Gastroesophageal sphincter (tissue), 4 donors: Measurements from ENCODE around the gene KIF26B. TPM values are rescaled to one million over a fixed set of nuclear protein-coding genes. Genes with fewer than 3 reads are reported as not detected.

Source experiments
- ATAC-seq: fragments of 150-250 bp; one replicate; pipeline ENCODE4 v1.9.1; 2016; ENCODE audit warnings: mild to moderate bottlenecking, moderate library complexity
- H3K27ac ChIP-seq, 4 donors: fragments of 200-600 bp; sonication (generic) in 3 of 4; 1 replicate in 3 of 4; 2 replicates in 1 of 4; pipeline ENCODE4 v1.5.1; 2016 to 2019
- H3K27me3 ChIP-seq: fragments of 200-600 bp; sonication (generic); one replicate; pipeline ENCODE4 v1.5.1; 2019
- H3K36me3 ChIP-seq, 2 donors: fragments of 200-600 bp; sonication (generic); one replicate each; pipeline ENCODE4 v1.5.1; 2019; ENCODE audit warnings: control low read depth in 1 of 2
- H3K4me1 ChIP-seq, 3 donors: fragments of 200-600 bp; sonication (generic); 1 replicate in 2 of 3; 2 replicates in 1 of 3; pipeline ENCODE4 v1.5.1; 2016 to 2019; ENCODE audit warnings: control low read depth in 2 of 3
- H3K4me3 ChIP-seq, 2 donors: fragments of 200-600 bp; sonication (generic); one replicate each; pipeline ENCODE4 v1.5.1; 2019; ENCODE audit warnings: mild to moderate bottlenecking in 1 of 2, moderate library complexity in 1 of 2
- H3K9me3 ChIP-seq, 3 donors: fragments of 200-600 bp; sonication (generic); one replicate each; pipeline ENCODE4 v1.5.1; 2017 to 2019; ENCODE audit warnings: control low read depth in 2 of 3
- EP300 ChIP-seq: sonication (generic); formaldehyde crosslinking; IDR thresholded peaks from one replicate; pipeline ENCODE4 v1.6.1; 2017; ENCODE audit warnings: antibody characterized with exemption, mild to moderate bottlenecking
- POLR2A ChIP-seq, 2 donors: fragments of 450-650 bp; IDR thresholded peaks; one replicate each; pipeline ENCODE4 v1.6.1; 2017; ENCODE audit warnings: antibody characterized with exemption in 2 of 2, mild to moderate bottlenecking in 2 of 2, moderate library complexity in 1 of 2
- POLR2AphosphoS5 ChIP-seq: sonication (generic); formaldehyde crosslinking; IDR thresholded peaks from one replicate; pipeline ENCODE4 v1.6.1; 2017; ENCODE audit warnings: antibody characterized with exemption
- WGBS, 2 donors: methylation state at CpG; one replicate each; pipeline ENCODE4 v1.1.5; 2018; ENCODE audit warnings: low coverage in 1 of 2; 5-methylcytosine and 5-hydroxymethylcytosine counted together
- total RNA-seq, 4 donors: library from RNA; depleted of rRNA; stranded (reverse); fragments of >200 nt; gene quantifications; one replicate each; pipeline ENCODE4 v1.1.0, GENCODE V29; 2016
- TF ChIP-seq, protein P1 (sequence below), 4 experiments: fragments of 200-600 bp in 2 of 4; fragments of 450-650 bp in 2 of 4; sonication (generic) in 1 of 4; IDR thresholded peaks; one replicate each; pipeline ENCODE4 v1.5.1; 2017 to 2019; ENCODE audit warnings: antibody characterized with exemption in 4 of 4, mild to moderate bottlenecking in 2 of 4, moderate library complexity in 2 of 4

The KIF26B gene
- total RNA-seq, 4 donors from 2014 or later: 0.62 to 1.9 (median 0.97) TPM

GRCh38 chr1:245341743-245342142 lies 187.0 kb downstream of the KIF26B start:
- WGBS, 2 donors: 90 to 93% methylated on average over 4 to 5 of the region's 5 CpGs
- no peak for TF ChIP-seq EP300
- TF ChIP-seq POLR2A (IDR thresholded peaks at IDR 0.05): no peak
- TF ChIP-seq, protein P1, sequence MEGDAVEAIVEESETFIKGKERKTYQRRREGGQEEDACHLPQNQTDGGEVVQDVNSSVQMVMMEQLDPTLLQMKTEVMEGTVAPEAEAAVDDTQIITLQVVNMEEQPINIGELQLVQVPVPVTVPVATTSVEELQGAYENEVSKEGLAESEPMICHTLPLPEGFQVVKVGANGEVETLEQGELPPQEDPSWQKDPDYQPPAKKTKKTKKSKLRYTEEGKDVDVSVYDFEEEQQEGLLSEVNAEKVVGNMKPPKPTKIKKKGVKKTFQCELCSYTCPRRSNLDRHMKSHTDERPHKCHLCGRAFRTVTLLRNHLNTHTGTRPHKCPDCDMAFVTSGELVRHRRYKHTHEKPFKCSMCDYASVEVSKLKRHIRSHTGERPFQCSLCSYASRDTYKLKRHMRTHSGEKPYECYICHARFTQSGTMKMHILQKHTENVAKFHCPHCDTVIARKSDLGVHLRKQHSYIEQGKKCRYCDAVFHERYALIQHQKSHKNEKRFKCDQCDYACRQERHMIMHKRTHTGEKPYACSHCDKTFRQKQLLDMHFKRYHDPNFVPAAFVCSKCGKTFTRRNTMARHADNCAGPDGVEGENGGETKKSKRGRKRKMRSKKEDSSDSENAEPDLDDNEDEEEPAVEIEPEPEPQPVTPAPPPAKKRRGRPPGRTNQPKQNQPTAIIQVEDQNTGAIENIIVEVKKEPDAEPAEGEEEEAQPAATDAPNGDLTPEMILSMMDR (IDR thresholded peaks at IDR 0.05): no peak
- TF ChIP-seq POLR2AphosphoS5: no peak
- Histone ChIP-seq H3K27ac (no peak overlapping the region), H3K27me3 (peaks cover 8% of the 10 kb centered on the region), H3K4me3 (no peak overlapping the region), H3K9me3 (no peaks in the 10 kb centered on the region), H3K36me3 (no peaks in the 10 kb centered on the region), H3K4me1 (no peaks in the 10 kb centered on the region)
- ATAC-seq: no peak

- 84 to 92% methylated on average over 6 to 22 of the region's 25 CpGs for WGBS, 2 donors
Observed at GRCh38 chr1:245345191-245345884, 190.6 kb downstream of the KIF26B start.

GRCh38 chr1:245348626-245349025 lies 193.8 kb downstream of the KIF26B start:
- no peak for ATAC-seq
- Histone ChIP-seq H3K36me3 (no peaks in the 10 kb centered on the region), H3K27me3 (peaks cover 8% of the 10 kb centered on the region), H3K27ac (no peak overlapping the region), H3K9me3 (no peaks in the 10 kb centered on the region), H3K4me1 (no peaks in the 10 kb centered on the region), H3K4me3 (no peak overlapping the region)
- WGBS, 2 donors: 92 to 95% methylated on average over 9 of the region's 9 CpGs
- TF ChIP-seq POLR2A (IDR thresholded peaks at IDR 0.05) (no peak), POLR2AphosphoS5 (no peak), EP300 (no peak)
- TF ChIP-seq, protein P1 (IDR thresholded peaks at IDR 0.05): no peak

More at GRCh38 chr1:245345191-245345884, 190.6 kb downstream of the KIF26B start:
- ATAC-seq: no peak
- no peak overlapping the region for H3K27ac ChIP-seq
- no peaks in the 10 kb centered on the region for H3K9me3 ChIP-seq
- H3K4me1 ChIP-seq: no peaks in the 10 kb centered on the region
- TF ChIP-seq POLR2A (IDR thresholded peaks at IDR 0.05) (no peak), POLR2AphosphoS5 (no peak), EP300 (no peak)
- TF ChIP-seq, protein P1 (IDR thresholded peaks at IDR 0.05): no peak
- H3K36me3 ChIP-seq: no peaks in the 10 kb centered on the region
- H3K4me3 ChIP-seq: no peak overlapping the region
- peaks cover 8% of the 10 kb centered on the region for H3K27me3 ChIP-seq

DNA sequence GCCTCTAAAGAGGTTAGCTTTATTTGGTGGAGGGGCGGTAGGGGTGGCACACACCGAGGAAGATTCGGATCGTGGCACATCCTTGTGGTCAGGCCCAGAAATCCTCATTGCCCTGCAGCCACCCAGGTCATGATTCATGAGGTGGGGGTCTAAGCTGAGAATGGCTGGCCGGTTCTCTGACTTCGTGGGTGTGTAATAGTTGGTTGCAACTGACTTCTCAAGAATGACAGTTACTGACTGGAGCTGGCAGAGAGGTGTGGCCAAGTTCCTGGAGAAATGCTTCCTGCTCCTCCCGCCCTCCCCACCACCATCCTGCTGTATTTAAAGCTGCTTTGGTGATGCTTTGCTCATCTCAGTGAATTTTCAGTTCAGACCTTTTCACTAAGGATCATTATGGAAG lies 198.6 kb downstream of the KIF26B start:
- no peak for TF ChIP-seq POLR2AphosphoS5
- TF ChIP-seq, protein P1 (IDR thresholded peaks at IDR 0.05): no peak
- no peak for TF ChIP-seq EP300
- no peak for TF ChIP-seq POLR2A (IDR thresholded peaks at IDR 0.05)
- H3K4me1 ChIP-seq: no peaks in the 10 kb centered on the region
- no peaks in the 10 kb centered on the region for H3K27me3 ChIP-seq
- no peak for ATAC-seq
- no peaks in the 10 kb centered on the region for H3K36me3 ChIP-seq
- H3K27ac ChIP-seq: no peak overlapping the region
- H3K9me3 ChIP-seq: no peaks in the 10 kb centered on the region
- 89 to 93% methylated on average over 3 to 7 of the region's 7 CpGs for WGBS, 2 donors
- H3K4me3 ChIP-seq: no peak overlapping the region
